SJSA1 (cell line): ENCODE data around the gene CLEC19A. TPM values are rescaled to one million over a fixed set of nuclear protein-coding genes. Genes with fewer than 3 reads are reported as not detected.

Experiments used
- DNase-seq, 2 experiments: peaks; one replicate each; pipeline ENCODE4 v3.0.0-alpha.2; 2015 to 2020; ENCODE audit warnings: low spot score in 2 of 2, low read depth in 1 of 2
- H3K27ac ChIP-seq: fragments of 250-450 bp; sonication (Bioruptor Pico); 2 replicates; pipeline ENCODE4 v1.5.1; 2020; ENCODE audit warnings: mild to moderate bottlenecking, moderate library complexity
- H3K27me3 ChIP-seq: fragments of 250-450 bp; sonication (Bioruptor Pico); replicated peaks from 2 replicates; pipeline ENCODE4 v1.5.1; 2020; ENCODE audit warnings: mild to moderate bottlenecking, moderate library complexity
- H3K36me3 ChIP-seq: fragments of 250-450 bp; sonication (Bioruptor Pico); 2 replicates; pipeline ENCODE4 v1.5.1; 2020; ENCODE audit warnings: mild to moderate bottlenecking
- H3K4me1 ChIP-seq: fragments of 250-450 bp; sonication (Bioruptor Pico); replicated peaks from 2 replicates; pipeline ENCODE4 v1.6.1; 2021; ENCODE audit warnings: mild to moderate bottlenecking
- H3K4me3 ChIP-seq: fragments of 250-450 bp; sonication (Bioruptor Pico); 2 replicates; pipeline ENCODE4 v1.5.1; 2020; ENCODE audit warnings: mild to moderate bottlenecking
- H3K9me3 ChIP-seq: fragments of 250-450 bp; sonication (Bioruptor Pico); replicated peaks from 2 replicates; pipeline ENCODE4 v1.5.1; 2020; ENCODE audit warnings: mild to moderate bottlenecking
- total RNA-seq: library from RNA; depleted of rRNA; stranded (reverse); fragments of >200 nt; shearing (Covaris generic); gene quantifications from 2 replicates; pipeline ENCODE4 v1.2.3, GENCODE V29; 2014

CLEC19A gene
- total RNA-seq, 1 experiment from 2014 or later: not detected

DNA sequence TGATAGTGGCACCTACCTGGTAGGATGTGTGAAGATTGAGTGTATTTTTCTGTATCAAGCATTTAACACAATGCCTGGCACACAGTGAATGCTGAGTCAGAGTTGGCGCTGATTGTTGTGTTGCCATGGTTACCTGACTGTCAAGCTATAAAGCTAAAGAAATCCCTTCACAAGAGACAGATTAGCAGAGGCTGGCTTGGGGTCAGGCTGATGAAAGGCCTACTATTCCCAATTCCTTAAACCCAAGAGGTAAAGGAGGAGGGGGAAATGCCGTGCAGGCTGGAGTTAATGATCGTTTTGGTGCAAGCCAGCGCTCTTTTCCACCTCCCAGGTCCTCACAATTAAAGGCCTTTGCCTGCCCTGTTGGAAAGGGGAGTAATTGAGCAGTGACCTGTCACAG is 5.9 kb downstream of the CLEC19A start:
- Histone ChIP-seq H3K36me3 (no peaks in the 10 kb centered on the region), H3K27ac (no peak overlapping the region), H3K9me3 (no peaks in the 10 kb centered on the region), H3K4me3 (no peak overlapping the region), H3K4me1 (no peaks in the 10 kb centered on the region), H3K27me3 (0 out of 2 replicates have a peak, but pooled peaks cover 3% of the 10 kb centered on the region)
- DNase-seq: no peak

DNA sequence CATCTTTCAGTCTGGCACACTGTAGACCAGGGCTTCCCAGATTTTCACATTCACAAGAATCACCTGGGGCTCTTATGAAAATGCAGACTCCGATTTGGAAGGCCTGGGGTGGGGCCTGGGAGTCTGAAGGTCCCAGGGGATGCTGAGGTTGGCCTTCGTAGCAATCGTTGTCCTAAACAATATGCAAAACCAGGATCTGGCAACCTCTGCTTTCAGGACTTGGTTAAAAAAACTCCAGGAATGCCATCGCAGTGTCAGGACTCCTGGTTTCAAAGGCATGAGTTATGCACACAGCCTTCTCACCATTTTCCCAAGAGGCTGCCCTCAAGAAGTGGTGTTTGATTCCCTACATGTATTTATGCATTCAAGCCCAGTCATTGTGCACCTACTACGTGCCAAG is 6.7 kb downstream of the CLEC19A start:
- no peak for DNase-seq
- Histone ChIP-seq H3K27me3 (peaks cover 9% of the 10 kb centered on the region; the same call in 1 of the 2 replicates), H3K9me3 (no peaks in the 10 kb centered on the region), H3K4me1 (no peaks in the 10 kb centered on the region), H3K4me3 (no peak overlapping the region), H3K36me3 (no peaks in the 10 kb centered on the region), H3K27ac (no peak overlapping the region)

DNA sequence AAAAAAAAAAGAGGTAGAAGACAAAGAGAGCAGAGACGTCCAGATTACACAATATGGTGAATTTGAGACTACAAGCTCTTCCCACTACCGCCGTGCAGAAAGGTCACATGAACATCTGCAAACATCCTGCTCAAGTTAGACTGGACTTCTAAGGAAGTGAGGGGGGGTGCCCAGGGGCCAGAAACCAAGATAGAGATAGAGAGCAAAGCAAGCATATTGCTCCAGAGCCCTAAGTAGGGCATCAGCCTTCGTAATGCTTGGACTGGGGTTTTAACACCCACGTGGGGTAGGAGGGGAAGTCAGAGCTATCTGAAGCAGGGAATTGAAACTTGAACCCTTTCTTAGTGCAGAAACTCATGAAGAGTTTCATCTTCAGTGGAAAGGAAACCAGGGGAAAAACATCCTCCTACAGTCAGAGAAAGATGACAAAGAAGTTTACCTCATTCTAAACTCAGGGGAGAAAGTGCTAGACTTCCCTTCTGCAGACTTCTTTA is 8.7 kb downstream of the CLEC19A start:
- no peaks in the 10 kb centered on the region for H3K9me3 ChIP-seq
- DNase-seq: no peak
- no peaks in the 10 kb centered on the region for H3K4me1 ChIP-seq
- no peak overlapping the region for H3K4me3 ChIP-seq
- H3K27me3 ChIP-seq: peaks cover 10% of the 10 kb centered on the region; the same call in 1 of the 2 replicates
- no peaks in the 10 kb centered on the region for H3K36me3 ChIP-seq
- H3K27ac ChIP-seq: no peak overlapping the region

DNA sequence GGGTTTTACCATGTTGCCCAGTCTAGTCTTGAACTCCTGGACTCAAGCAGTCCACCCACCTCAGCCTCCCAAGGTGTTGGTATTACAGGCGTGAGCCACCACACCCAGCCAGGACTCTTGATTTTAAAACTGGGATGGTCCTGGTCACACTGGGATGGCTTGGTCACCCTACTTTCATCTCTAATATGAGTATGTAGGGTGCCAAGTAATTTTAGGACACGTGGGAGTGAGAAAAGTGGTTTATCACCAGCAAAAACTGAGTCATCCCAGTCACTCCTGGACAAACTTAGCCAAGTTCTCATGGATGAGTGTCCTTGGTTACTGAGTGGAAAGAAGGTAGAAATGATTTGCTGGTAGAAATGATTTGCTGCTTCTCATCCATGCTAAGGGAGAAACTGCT is 9.9 kb downstream of the CLEC19A start:
- no peaks in the 10 kb centered on the region for H3K36me3 ChIP-seq
- no peak for DNase-seq
- no peaks in the 10 kb centered on the region for H3K9me3 ChIP-seq
- peaks cover 10% of the 10 kb centered on the region; the same call in 1 of the 2 replicates for H3K27me3 ChIP-seq
- no peak overlapping the region for H3K27ac ChIP-seq
- H3K4me1 ChIP-seq: no peaks in the 10 kb centered on the region
- H3K4me3 ChIP-seq: no peak overlapping the region

DNA sequence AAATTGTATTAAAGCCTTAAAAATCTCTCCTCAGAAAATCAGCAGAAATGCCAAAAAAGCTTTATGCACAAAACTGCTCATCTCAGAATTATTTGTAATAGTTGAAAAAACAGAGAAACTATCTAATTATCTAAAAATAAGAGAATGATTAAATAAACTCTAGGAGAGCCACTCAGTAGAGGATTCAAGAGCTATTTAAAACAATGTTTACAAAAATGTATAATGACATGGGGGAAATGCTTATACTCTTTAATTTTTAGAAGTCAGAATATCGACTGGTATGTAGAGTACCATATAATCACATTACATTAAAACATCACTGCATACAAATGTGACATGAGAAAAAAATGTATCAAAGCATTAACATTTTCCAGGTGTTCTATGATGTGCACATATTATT is 11.9 kb downstream of the CLEC19A start:
- no peaks in the 10 kb centered on the region for H3K36me3 ChIP-seq
- no peaks in the 10 kb centered on the region for H3K4me1 ChIP-seq
- H3K27ac ChIP-seq: no peak overlapping the region
- DNase-seq: no peak
- H3K9me3 ChIP-seq: no peaks in the 10 kb centered on the region
- H3K27me3 ChIP-seq: peaks cover 10% of the 10 kb centered on the region; the same call in 1 of the 2 replicates
- no peak overlapping the region for H3K4me3 ChIP-seq

DNA sequence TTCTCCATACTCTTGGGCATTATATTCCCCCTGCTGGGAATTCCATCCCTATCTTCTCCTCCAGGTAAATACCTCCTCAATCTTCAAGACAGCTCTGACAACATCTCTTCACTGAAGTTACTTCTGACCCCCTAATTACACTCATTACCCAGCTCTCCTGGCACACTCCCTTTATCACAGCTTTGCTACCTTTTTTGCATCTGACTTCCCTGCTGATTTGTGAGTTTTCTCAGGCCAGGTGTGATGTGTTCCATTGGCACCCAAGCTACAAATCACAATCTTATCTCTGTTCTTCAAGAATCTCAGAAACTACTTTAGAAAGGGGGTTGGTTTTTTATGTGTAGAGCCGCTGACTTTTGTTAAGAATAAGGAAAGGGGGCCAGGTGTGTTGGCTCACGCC is 14.0 kb downstream of the CLEC19A start:
- H3K36me3 ChIP-seq: no peaks in the 10 kb centered on the region
- no peak overlapping the region for H3K4me3 ChIP-seq
- H3K4me1 ChIP-seq: no peaks in the 10 kb centered on the region
- H3K27me3 ChIP-seq: peaks cover 10% of the 10 kb centered on the region; the same call in 1 of the 2 replicates
- no peak overlapping the region for H3K27ac ChIP-seq
- no peak for DNase-seq
- no peaks in the 10 kb centered on the region for H3K9me3 ChIP-seq

DNA sequence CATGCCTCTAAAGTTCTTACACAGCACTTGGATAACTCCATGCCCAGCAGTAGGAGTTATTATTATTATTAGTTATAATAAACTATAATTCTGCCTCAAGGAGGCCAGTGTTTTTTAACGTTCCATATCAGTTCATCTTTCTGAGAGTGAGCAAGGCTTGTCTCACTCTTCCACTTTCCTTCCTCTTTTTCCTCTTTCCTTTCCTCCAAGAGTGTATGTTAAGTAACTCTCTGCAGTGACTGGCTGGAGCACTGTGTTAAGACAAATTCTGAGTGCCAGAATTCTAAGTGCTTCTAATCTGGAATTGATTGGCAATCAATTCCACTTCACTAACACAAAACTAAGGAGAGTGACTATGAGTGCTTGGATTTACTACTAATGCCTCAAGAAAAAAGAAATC is 16.4 kb downstream of the CLEC19A start:
- no peak for DNase-seq
- Histone ChIP-seq H3K36me3 (no peaks in the 10 kb centered on the region), H3K4me3 (no peak overlapping the region), H3K4me1 (no peaks in the 10 kb centered on the region), H3K9me3 (no peaks in the 10 kb centered on the region), H3K27me3 (peaks cover 4% of the 10 kb centered on the region; the same call in 1 of the 2 replicates), H3K27ac (no peak overlapping the region)

DNA sequence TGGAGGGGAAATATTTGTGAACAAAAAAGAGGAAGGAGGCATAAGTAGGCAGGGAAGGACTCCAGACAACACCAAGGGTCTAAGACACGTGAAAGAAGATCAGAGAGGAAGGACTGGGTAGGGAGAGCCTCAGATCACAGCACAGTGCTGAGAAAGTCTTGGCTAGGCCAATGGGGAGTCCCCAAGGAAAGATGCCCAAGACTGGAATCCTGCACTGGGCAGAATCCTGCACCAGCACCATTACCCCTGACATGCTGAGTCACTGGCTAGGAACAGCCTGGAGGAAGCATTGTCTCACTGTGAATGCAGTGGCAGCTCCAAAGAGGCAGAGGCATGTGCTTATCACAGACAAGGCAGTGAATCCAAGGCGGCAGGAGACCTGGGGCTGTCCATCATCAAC is 19.2 kb downstream of the CLEC19A start:
- H3K4me1 ChIP-seq: no peaks in the 10 kb centered on the region
- no peak overlapping the region for H3K27ac ChIP-seq
- no peaks in the 10 kb centered on the region for H3K36me3 ChIP-seq
- no peaks in the 10 kb centered on the region for H3K9me3 ChIP-seq
- no peaks in the 10 kb centered on the region; the same call in 1 of the 2 replicates for H3K27me3 ChIP-seq
- no peak overlapping the region for H3K4me3 ChIP-seq
- DNase-seq: no peak

DNA sequence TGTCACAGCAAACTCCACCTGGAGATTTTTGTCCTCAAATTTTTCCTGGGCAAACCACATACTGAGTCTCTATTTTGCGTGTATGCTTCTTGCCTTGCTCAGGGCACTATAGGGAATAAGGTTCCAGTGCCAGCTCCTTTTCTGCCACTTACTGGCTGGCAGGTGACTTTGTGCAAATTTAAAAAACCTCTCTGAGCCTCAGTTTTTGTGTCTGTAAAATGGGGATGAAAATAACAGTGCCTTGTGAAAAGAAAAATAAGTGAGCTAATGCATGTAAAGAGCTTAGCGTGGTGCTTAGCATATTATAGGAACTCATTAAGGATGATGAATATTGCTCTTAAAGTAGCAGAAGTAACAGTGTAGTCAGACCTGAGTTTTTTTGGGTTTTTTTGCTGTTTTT is 19.9 kb downstream of the CLEC19A start:
- Histone ChIP-seq H3K4me1 (no peaks in the 10 kb centered on the region), H3K36me3 (no peaks in the 10 kb centered on the region), H3K9me3 (no peaks in the 10 kb centered on the region), H3K4me3 (no peak overlapping the region), H3K27me3 (no peaks in the 10 kb centered on the region; the same call in 1 of the 2 replicates), H3K27ac (no peak overlapping the region)
- DNase-seq: no peak

DNA sequence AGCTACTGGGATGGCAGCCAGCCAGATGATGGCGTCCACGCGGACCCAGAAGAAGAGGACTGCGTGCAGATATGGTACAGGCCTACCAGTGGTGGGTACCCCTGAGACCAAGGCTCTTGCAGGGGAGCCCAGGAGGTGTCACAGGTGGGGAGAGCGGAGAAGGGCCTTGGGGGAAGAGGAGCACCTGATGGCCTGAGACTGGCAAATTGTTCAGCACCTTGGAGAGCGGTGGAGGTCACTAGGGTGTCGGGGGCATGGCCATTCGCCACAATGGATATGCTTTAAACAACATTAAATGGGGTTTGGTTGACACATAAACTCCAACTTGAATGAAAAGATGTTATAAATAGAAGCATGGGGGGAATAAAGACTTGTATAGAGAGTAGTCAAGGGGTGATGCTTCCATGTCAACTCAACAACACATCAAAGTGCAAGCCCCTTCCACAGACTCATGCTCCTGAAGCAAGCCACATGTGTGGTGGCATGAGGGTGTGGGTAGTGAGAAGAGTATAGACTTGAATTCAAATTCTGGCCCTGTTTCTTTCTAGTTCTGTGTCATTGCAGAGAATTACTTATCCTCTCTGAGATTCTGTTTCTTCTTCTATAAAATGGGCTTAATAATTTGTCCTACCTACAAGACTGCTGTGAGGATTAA is 22.2 kb downstream of the CLEC19A start:
- Histone ChIP-seq H3K4me1 (no peaks in the 10 kb centered on the region), H3K36me3 (no peaks in the 10 kb centered on the region), H3K27ac (no peak overlapping the region), H3K4me3 (no peak overlapping the region), H3K9me3 (no peaks in the 10 kb centered on the region), H3K27me3 (no peaks in the 10 kb centered on the region)
- no peak for DNase-seq

DNA sequence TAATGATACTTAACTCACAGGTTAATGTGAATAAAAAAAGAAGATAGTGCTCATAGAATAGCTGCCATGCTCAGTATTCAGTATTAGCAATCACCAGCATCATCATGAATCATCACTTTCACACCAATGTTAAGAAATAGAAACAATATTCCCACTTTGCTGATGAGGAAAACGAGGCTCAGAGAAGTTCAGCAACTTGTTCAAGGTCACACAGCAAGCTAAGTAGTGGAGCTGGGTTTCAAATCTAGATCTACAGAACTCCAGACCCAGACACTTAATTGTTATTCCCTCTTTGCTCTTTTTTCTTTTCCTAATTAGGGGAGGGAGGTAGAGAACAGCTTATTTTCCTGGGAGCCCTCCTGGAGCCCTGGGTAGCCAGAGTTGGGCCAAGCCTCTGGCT is 22.9 kb downstream of the CLEC19A start:
- Histone ChIP-seq H3K4me1 (no peaks in the 10 kb centered on the region), H3K27ac (no peak overlapping the region), H3K27me3 (no peaks in the 10 kb centered on the region), H3K9me3 (no peaks in the 10 kb centered on the region), H3K4me3 (no peak overlapping the region), H3K36me3 (no peaks in the 10 kb centered on the region)
- DNase-seq: no peak

DNA sequence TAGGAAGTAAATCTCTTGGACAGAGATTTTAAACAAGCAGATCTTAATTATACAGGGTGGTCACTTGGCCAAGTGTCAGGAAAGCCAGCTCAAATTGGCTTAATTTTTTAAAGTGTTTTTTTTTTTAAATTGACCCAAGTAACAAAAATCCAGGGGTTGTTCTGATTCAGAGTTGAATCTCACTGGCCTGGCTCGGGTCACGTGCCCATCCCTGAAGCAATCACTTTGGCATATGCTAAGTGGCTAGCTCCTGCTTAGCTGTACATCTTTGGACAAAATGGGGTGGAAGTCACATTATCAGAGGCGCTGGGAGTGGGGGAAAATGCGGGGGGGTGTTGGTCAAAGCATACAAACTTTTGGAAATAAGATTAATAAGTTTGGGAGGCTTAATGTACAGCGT is 23.6 kb downstream of the CLEC19A start:
- Histone ChIP-seq H3K9me3 (no peaks in the 10 kb centered on the region), H3K4me1 (no peaks in the 10 kb centered on the region), H3K27me3 (no peaks in the 10 kb centered on the region), H3K4me3 (no peak overlapping the region), H3K27ac (no peak overlapping the region), H3K36me3 (no peaks in the 10 kb centered on the region)
- DNase-seq: no peak

DNA sequence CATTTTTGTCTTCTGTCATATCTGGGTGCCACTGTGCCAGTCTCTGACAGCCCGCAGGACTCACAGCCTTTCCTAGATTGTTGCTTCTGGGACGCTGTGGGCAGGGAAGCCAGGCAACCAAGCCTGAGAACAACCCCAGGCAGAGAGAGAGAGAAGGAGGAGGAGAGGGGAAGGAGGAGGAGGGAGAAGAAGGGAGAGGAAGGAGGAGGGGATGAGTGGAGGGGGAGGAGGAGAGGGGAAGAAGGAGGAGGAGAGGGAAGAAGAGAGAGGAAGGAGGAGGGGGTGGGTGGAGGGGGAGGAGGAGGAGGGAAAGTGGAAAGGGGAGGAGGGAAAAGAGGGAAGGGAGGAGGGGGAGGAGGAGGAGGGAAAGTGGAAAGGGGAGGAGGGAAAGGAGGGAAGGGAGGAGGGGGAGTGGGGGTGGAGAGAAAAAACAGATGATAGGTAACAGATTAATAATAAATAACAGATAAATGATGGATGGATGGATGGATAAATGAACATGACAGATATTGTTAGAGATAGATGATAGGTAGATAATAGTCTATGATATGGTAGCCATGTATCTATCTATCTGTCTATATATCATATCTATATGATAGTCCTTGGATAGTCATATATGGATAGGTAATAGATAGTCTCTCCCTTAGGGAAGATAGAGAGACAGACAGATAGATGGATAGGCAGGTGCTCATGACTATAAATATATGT is 29.3 kb downstream of the CLEC19A start:
- no peaks in the 10 kb centered on the region for H3K4me1 ChIP-seq
- no peak overlapping the region for H3K27ac ChIP-seq
- H3K4me3 ChIP-seq: no peak overlapping the region
- no peaks in the 10 kb centered on the region for H3K27me3 ChIP-seq
- no peaks in the 10 kb centered on the region for H3K9me3 ChIP-seq
- no peaks in the 10 kb centered on the region for H3K36me3 ChIP-seq
- DNase-seq: no peak

DNA sequence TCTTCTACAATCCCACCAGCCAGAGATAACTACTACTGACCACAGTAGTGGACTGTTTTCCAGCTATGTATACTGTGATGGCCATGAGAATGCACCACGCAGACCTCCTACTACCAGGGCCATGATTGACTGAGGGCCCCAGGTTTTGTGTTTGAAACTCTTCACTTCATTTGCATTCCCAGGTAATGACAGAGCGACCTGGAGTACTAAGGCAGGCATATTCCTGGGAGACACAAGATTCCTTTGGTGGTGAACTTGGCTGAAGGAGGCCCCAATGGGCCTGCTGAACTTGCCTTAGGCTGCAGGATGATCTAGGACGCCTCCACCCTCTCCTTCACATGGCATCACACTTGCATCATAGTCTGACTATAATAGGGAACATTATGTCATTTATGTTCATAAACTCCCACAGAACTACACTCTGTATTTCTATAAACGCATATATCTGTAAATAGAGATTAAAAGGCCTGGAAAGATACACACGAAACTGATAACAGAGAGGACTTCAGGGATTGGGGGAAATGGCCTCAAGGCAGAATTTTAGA is 30.4 kb downstream of the CLEC19A start:
- Histone ChIP-seq H3K4me3 (no peak overlapping the region), H3K36me3 (no peaks in the 10 kb centered on the region), H3K4me1 (no peaks in the 10 kb centered on the region), H3K27me3 (no peaks in the 10 kb centered on the region), H3K27ac (no peak overlapping the region), H3K9me3 (no peaks in the 10 kb centered on the region)
- no peak for DNase-seq
